Urinary bladder (tissue), 4 donors: ENCODE results near the gene UPF3A. TPM values are rescaled to one million over a fixed set of nuclear protein-coding genes. Genes with fewer than 3 reads are reported as not detected.
"Not testable (repeated sequence)": the region's sequence is repeated elsewhere in the genome, so short reads cannot be mapped to it uniquely, and the experiment has no call there.

Experiments used
- DNase-seq: peaks from one replicate; pipeline ENCODE4 v3.0.0-alpha.2; 2015; ENCODE audit errors: extremely low spot score
- H3K27ac ChIP-seq: one replicate; pipeline ENCODE4 v1.5.1; 2013; ENCODE audit warnings: low read depth, mild to moderate bottlenecking, moderate library complexity
- H3K36me3 ChIP-seq: one replicate; pipeline ENCODE4 v1.6.1; 2013; ENCODE audit warnings: mild to moderate bottlenecking, moderate library complexity; ENCODE audit not compliant: insufficient read depth
- H3K4me1 ChIP-seq: one replicate; pipeline ENCODE4 v1.6.1; 2013; ENCODE audit warnings: mild to moderate bottlenecking, moderate library complexity; ENCODE audit not compliant: insufficient read depth
- H3K4me3 ChIP-seq: one replicate; pipeline ENCODE4 v1.5.1; 2013; ENCODE audit warnings: low read depth, low read length
- WGBS: extraction: QIAGEN DNeasy Blood & Tissue Kit; methylation state at CpG from one replicate; pipeline ENCODE4 v1.1.7; 2013; 5-methylcytosine and 5-hydroxymethylcytosine counted together
- polyA plus RNA-seq: library from polyadenylated mRNA; stranded (reverse); fragments of 200-250 nt; gene quantifications from one replicate; pipeline ENCODE4 v1.2.3, GENCODE V29; 2013
- small RNA-seq: library from RNA; depleted of rRNA; stranded (forward); fragments of <200 nt; gene quantifications from one replicate; pipeline ENCODE3, GENCODE V24; 2014
- total RNA-seq: library from RNA; depleted of rRNA; stranded (reverse); fragments of >200 nt; gene quantifications from one replicate; pipeline ENCODE4 v1.2.3, GENCODE V29; 2014
- donor health status: healthy with polysubstance abuse.
- donor health status: healthy.

Gene UPF3A
- total and polyA plus RNA-seq, 2 donors, result 50.1 to 61.7 TPM

DNA sequence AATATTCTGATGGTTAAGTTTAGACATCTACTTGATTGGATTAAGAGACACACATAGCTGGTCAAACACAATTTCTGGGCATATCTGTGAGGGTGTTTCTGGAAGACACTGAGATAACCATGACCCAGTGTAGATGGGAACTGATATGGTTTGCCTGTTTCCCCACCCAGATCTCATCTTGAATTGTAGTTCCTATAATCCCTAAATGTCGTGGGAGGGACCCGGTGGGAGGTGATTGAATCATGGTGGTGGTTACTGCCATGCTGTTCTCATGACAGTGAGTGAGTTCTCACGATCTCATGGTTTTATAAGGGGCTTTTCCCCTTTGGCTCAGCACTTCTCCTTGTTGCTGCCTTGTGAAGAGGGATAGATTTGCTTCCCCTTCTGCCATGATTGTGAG is 65.9 kb downstream of the UPF3A start:
- H3K36me3 ChIP-seq, DNase-seq, H3K4me1 ChIP-seq, H3K4me3 ChIP-seq, H3K27ac ChIP-seq: not testable (repeated sequence)
- WGBS, result 47% methylated on average over 3 of the region's 3 CpGs

- H3K4me1 ChIP-seq, H3K27ac ChIP-seq, H3K36me3 ChIP-seq, DNase-seq, H3K4me3 ChIP-seq: not testable (repeated sequence)
- 67% methylated on average over 34 of the region's 34 CpGs for WGBS
Measured at GRCh38 chr13:114352763-114353162, 71.4 kb downstream of the UPF3A start.

GRCh38 chr13:114353382-114353781 is 72.0 kb downstream of the UPF3A start:
- not testable (repeated sequence) for H3K4me1 ChIP-seq, DNase-seq, H3K27ac ChIP-seq, H3K36me3 ChIP-seq, H3K4me3 ChIP-seq
- WGBS, result 77% methylated on average over 37 of the region's 38 CpGs

Small RNA genes within 50 kb of the gene (small RNA-seq; reads per million reads assigned to genes)
- gene MIR4502 (not detected), gene MIR548AR (not detected)

Other genes starting within 250 kb of the UPF3A start
- gene RASA3, start 149.0 kb upstream of the UPF3A start, total RNA-seq, result 17.8 TPM
- gene RASA3, start 149.0 kb upstream of the UPF3A start, polyA plus RNA-seq, result 26.3 TPM
- gene CFAP97D2, start 102.3 kb upstream of the UPF3A start, total RNA-seq, result not detected
- gene CFAP97D2, start 102.3 kb upstream of the UPF3A start, polyA plus RNA-seq, result not detected
- 111 TPM for gene CDC16, start 46.7 kb upstream of the UPF3A start, total RNA-seq
- 41.9 TPM for gene CDC16, start 46.7 kb upstream of the UPF3A start, polyA plus RNA-seq
- gene CHAMP1, start 32.9 kb downstream of the UPF3A start, total RNA-seq, result 10.7 TPM
- gene CHAMP1, start 32.9 kb downstream of the UPF3A start, polyA plus RNA-seq, result 10.4 TPM